Retinal pigment epithelial cell (primary cell): ENCODE results near the gene ING4.
A peak's percentile ranks its signal among the peaks of the same experiment; 100 is the strongest.
"Not testable (repeated sequence)": the region's sequence is repeated elsewhere in the genome, so short reads cannot be mapped to it uniquely, and the experiment has no call there.

Source experiments
- DNase-seq: peaks from one replicate; pipeline ENCODE4 v3.0.0-alpha.2; 2010; ENCODE audit warnings: low read depth
- H3K4me3 ChIP-seq: 2 replicates; pipeline ENCODE4 v1.5.1; 2011; ENCODE audit warnings: mild to moderate bottlenecking, low read length, control low read depth, moderate library complexity
- CTCF ChIP-seq: conservative IDR thresholded peaks from 2 replicates; pipeline ENCODE4 v1.5.1; 2011; ENCODE audit warnings: low read depth, low read length, control low read depth, inconsistent platforms

ING4 gene

GRCh38 chr12:6662906-6663742 lies at the start of gene ING4:
Gene ING4 (minus strand): TSS chr12:6663119. CDS start chr12:6663101, 18 bp downstream.
- TF ChIP-seq CTCF = no peak
- DNase-seq = peak; percentile 98
- peak within 1 kb of the TSS; percentile 97 for H3K4me3 ChIP-seq

- no peak overlapping the region for H3K4me3 ChIP-seq
- TF ChIP-seq CTCF = no peak
- no peak for DNase-seq
Observed at GRCh38 chr12:6708960-6709394, 46.1 kb upstream of the ING4 start.

GRCh38 chr12:6708351-6708750 lies 45.4 kb upstream of the ING4 start:
- not testable (repeated sequence) for DNase-seq, H3K4me3 ChIP-seq

GRCh38 chr12:6703631-6704030 lies 40.7 kb upstream of the ING4 start:
- TF ChIP-seq CTCF = no peak
- H3K4me3 ChIP-seq = no peak overlapping the region
- DNase-seq = no peak

GRCh38 chr12:6701078-6701768 lies 38.3 kb upstream of the ING4 start:
- H3K4me3 ChIP-seq = peak overlapping the region; percentile 61
- DNase-seq = no peak
- TF ChIP-seq CTCF = no peak

GRCh38 chr12:6700646-6701051 lies 37.7 kb upstream of the ING4 start, which contains the start of gene PIANP:
Gene PIANP (minus strand): TSS chr12:6700815. CDS start chr12:6698061, 2,754 bp downstream.
- peak within 1 kb of the TSS; percentile 61 for H3K4me3 ChIP-seq
- TF ChIP-seq CTCF = no peak
- no peak for DNase-seq

- TF ChIP-seq CTCF = no peak
- DNase-seq = no peak
- peak overlapping the region; percentile 61 for H3K4me3 ChIP-seq
Observed at GRCh38 chr12:6699989-6700645, 37.2 kb upstream of the ING4 start.
